Loucy (cell line): ENCODE results near the gene CCDC121.

Experiments
- CTCF ChIP-seq: fragments of 200-600 bp; sonication (generic); conservative IDR thresholded peaks from 2 replicates; pipeline ENCODE4 v1.5.1; 2014; ENCODE audit warnings: mild to moderate bottlenecking, antibody characterized with exemption, low read length
- EZH2phosphoT487 ChIP-seq: fragments of 200-600 bp; IDR thresholded peaks from 2 replicates; pipeline ENCODE4 v1.6.1; 2018; ENCODE audit warnings: antibody characterized with exemption, mild to moderate bottlenecking, moderate library complexity, borderline replicate concordance

DNA sequence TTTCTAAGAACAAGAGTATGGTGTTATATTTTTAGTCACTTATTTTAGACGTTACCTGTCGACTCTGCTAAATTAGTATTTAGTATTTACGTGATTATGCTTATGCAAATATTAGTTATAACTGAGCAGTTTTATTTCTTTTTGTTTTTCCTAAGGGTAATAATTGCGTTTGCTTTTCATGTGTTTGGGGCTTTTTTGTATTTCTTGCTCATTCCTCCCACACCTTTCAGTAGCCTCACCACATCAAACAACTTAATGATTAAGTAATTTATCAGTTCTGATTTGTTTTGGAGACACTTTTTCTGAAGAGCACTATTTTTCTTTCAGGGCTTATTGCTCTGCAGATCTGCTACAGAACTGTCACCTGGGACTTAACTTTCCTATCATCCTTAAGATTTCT is 42.4 kb upstream of the CCDC121 start:
- TF ChIP-seq CTCF = no peak
- no peak for TF ChIP-seq EZH2phosphoT487
